Right lobe of liver (tissue), 6 donors: ENCODE results near the gene SPRYD3. TPM values are rescaled to one million over a fixed set of nuclear protein-coding genes. Genes with fewer than 3 reads are reported as not detected.
"Not testable (repeated sequence)": the region's sequence is repeated elsewhere in the genome, so short reads cannot be mapped to it uniquely, and the experiment has no call there.

Source experiments
- ATAC-seq, 4 donors: fragments of 200-7000 bp; cut with Tn5 transposase; one replicate each; pipeline ENCODE4 v1.9.1; 2020; ENCODE audit warnings: mild to moderate bottlenecking in 4 of 4, moderate library complexity in 4 of 4
- DNase-seq, 3 donors: peaks; one replicate each; pipeline ENCODE4 v3.0.0-alpha.2; 2020
- H3K27ac ChIP-seq, 3 donors: fragments of 200-600 bp; one replicate each; pipeline ENCODE4 v1.8.0; 2022
- H3K27me3 ChIP-seq, 2 donors: fragments of 200-600 bp; one replicate each; pipeline ENCODE4 v1.8.0; 2022
- H3K36me3 ChIP-seq, 4 donors: fragments of 200-600 bp; sonication (generic) in 1 of 4; one replicate each; pipeline versions ENCODE4 v1.5.1 to v1.8.0; 2017 to 2022; ENCODE audit warnings: control low read depth in 1 of 4
- H3K4me1 ChIP-seq, 4 donors: fragments of 200-600 bp; sonication (generic) in 1 of 4; one replicate each; pipeline versions ENCODE4 v1.5.1 to v1.8.0; 2017 to 2022; ENCODE audit warnings: control low read depth in 1 of 4
- H3K4me3 ChIP-seq, 3 donors: fragments of 200-600 bp; one replicate each; pipeline ENCODE4 v1.8.0; 2022
- H3K9me3 ChIP-seq, 4 donors: fragments of 200-600 bp; sonication (generic) in 1 of 4; one replicate each; pipeline versions ENCODE4 v1.5.1 to v1.8.0; 2017 to 2022; ENCODE audit warnings: control low read depth in 1 of 4
- POLR2A ChIP-seq: fragments of 450-650 bp; IDR thresholded peaks from one replicate; pipeline ENCODE4 v1.6.1; 2017; ENCODE audit warnings: antibody characterized with exemption, mild to moderate bottlenecking
- WGBS: methylation state at CpG from one replicate; pipeline ENCODE4 v1.1.6; 2018; ENCODE audit warnings: low coverage, low lambda C conversion rate; ENCODE audit not compliant: insufficient coverage; ENCODE audit errors: missing lambda C conversion rate; 5-methylcytosine and 5-hydroxymethylcytosine counted together
- intact Hi-C, 2 donors: fragments of 100-400 bp; cut with DNase I; formaldehyde crosslinking; loops; one replicate each; pipeline versions ENCODE4 v1.11.2 to v1.14.1; 2022
- total RNA-seq, 6 experiments: library from RNA; depleted of rRNA in 2 of 6; stranded (reverse); fragments of >200 nt in 2 of 6; fragmentation: NEBNext Ultra II Directional in 3 of 6; extraction: Animal tissue kit (Norgen Biotek cat#: 25700) in 3 of 6; gene quantifications; one replicate each; pipeline versions ENCODE4 v1.1.0 to v1.2.4, GENCODE V29; 2016 to 2023
- TF ChIP-seq, protein P1 (sequence below), 4 donors: fragments of 200-600 bp in 3 of 4; fragments of 450-650 bp in 1 of 4; IDR thresholded peaks; one replicate each; pipeline versions ENCODE4 v1.5.1 to v1.8.0; 2016 to 2022; ENCODE audit warnings: antibody characterized with exemption in 4 of 4, mild to moderate bottlenecking in 2 of 4
- donor health status: DM: no; HTN: yes; CAD: no.
- donor health status: DM: no; HTN: no; CAD: no.
- donor health status: DM: no; HTN: no; CAD: no.
- donor health status: DM: no; HTN: yes; CAD: no.
- donor health status: DM: no; HTN: yes; CAD: no.

SPRYD3 gene
- total RNA-seq, 6 experiments from 2014 or later: 12.3 to 18.2 (median 14.4) TPM

DNA sequence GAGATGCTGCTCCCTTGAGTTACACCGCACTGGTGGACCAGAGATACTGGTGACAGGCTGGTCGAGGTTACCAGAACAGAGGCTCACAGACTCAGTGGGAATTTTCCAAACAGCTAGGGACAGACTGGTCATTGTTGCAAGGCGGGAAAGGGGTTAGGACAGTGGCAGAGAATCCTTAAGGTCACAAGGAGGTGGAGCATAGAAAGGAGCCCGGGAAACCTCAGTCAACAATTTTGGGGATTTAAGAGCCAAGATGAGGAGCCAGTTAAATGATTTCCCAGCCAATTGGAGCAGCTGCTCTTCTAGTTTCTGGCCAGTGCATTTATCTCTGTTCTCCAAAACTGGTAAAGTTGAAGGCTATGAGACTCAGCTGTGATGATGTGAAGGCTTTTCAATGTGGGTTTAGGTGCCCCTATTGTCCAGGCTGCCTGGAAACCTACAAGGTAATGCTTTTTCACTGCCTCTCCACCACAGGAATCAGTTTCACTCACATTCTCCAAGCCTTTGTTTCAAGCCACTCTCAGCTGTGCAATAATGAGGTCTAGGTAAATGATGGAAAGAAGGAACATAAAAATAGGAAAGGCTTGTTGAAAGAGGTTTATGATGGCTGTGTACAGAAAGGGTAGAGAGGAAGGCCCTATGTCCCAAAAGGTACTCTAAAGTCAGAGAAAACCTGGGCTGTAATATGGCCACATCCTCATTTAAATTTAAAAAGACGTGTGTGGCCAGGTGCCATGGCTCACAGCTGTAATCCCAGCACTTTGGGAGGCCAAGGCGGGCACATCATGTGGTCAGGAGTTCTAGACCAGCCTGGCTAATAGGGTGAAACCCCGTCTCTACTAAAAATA is 36.4 kb downstream of the SPRYD3 start:
- H3K36me3 ChIP-seq: peaks cover 6 to 32% (median 15%) of the 10 kb centered on the region in 4 donors
- ATAC-seq: no peak
- no peaks in the 10 kb centered on the region for H3K27me3 ChIP-seq
- H3K9me3 ChIP-seq: no peaks in the 10 kb centered on the region
- intact Hi-C loops: no loop called here
- no peak for DNase-seq
- TF ChIP-seq, protein P1, sequence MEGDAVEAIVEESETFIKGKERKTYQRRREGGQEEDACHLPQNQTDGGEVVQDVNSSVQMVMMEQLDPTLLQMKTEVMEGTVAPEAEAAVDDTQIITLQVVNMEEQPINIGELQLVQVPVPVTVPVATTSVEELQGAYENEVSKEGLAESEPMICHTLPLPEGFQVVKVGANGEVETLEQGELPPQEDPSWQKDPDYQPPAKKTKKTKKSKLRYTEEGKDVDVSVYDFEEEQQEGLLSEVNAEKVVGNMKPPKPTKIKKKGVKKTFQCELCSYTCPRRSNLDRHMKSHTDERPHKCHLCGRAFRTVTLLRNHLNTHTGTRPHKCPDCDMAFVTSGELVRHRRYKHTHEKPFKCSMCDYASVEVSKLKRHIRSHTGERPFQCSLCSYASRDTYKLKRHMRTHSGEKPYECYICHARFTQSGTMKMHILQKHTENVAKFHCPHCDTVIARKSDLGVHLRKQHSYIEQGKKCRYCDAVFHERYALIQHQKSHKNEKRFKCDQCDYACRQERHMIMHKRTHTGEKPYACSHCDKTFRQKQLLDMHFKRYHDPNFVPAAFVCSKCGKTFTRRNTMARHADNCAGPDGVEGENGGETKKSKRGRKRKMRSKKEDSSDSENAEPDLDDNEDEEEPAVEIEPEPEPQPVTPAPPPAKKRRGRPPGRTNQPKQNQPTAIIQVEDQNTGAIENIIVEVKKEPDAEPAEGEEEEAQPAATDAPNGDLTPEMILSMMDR (IDR thresholded peaks at IDR 0.05): no peak
- TF ChIP-seq POLR2A: no peak
- 70% methylated on average over 5 of the region's 7 CpGs for WGBS
- H3K27ac ChIP-seq: no peak overlapping the region
- H3K4me1 ChIP-seq: peaks cover 0 to 27% (median 6%) of the 10 kb centered on the region in 4 donors
- H3K4me3 ChIP-seq: no peak overlapping the region

DNA sequence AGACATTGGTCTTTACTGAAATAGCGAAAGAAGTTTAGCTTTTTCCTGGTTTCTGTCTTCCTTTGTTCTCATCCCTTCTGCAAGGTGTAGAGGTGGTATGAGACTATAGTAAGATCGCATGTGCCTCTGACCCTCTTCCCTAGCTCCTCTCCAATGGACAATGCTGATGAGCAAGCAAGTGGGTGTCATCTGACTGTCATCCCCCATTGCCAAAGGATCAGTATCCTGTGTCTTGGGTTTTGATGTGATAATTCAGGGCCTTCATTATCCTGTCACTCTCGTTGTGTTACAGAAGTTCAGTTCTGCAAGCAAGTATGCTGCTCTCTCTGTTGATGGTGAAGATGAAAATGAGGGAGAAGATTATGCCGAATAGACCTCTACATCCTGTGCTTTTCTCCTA is 39.3 kb downstream of the SPRYD3 start:
- H3K36me3 ChIP-seq: peaks cover 9 to 62% (median 38%) of the 10 kb centered on the region in 4 donors
- 68% methylated on average over 3 of the region's 4 CpGs for WGBS
- H3K27me3 ChIP-seq: no peaks in the 10 kb centered on the region
- ATAC-seq: no peak
- H3K4me3 ChIP-seq: no peak overlapping the region
- no peak overlapping the region for H3K27ac ChIP-seq
- peaks cover 0 to 11% (median 0%) of the 10 kb centered on the region in 4 donors for H3K4me1 ChIP-seq
- DNase-seq: no peak
- intact Hi-C loops: no loop called here
- no peak for TF ChIP-seq POLR2A
- TF ChIP-seq, protein P1 (IDR thresholded peaks at IDR 0.05): no peak
- H3K9me3 ChIP-seq: no peaks in the 10 kb centered on the region

DNA sequence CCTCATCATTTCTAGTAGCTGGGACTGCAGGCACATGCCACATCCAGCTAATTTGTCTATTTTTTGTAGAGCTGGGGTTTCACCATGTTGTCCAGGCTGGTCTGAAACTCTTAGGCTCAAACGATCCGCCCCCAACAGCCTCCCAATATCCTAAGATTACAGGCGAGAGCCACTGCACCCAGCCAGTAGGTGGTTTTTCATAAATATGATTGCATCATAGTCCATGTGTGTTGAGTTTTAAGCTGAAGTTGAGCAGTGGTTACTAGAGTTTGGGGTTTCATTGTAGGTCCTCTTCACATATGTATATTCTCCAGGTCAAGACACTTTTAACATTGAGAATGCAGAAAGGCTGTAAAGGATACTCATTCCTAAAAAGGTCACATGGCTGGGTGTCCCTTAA is 42.4 kb downstream of the SPRYD3 start:
- Histone ChIP-seq H3K4me1 (peaks cover 0 to 4% (median 0%) of the 10 kb centered on the region in 4 donors), H3K4me3 (no peak overlapping the region), H3K27me3 (no peaks in the 10 kb centered on the region), H3K27ac (no peak overlapping the region), H3K36me3 (peaks cover 9 to 87% (median 55%) of the 10 kb centered on the region in 4 donors), H3K9me3 (no peaks in the 10 kb centered on the region)
- intact Hi-C loops: no loop called here
- TF ChIP-seq POLR2A: no peak
- TF ChIP-seq, protein P1 (IDR thresholded peaks at IDR 0.05): no peak
- DNase-seq: no peak
- ATAC-seq: no peak
- WGBS: 87% methylated on average over 3 of the region's 3 CpGs

DNA sequence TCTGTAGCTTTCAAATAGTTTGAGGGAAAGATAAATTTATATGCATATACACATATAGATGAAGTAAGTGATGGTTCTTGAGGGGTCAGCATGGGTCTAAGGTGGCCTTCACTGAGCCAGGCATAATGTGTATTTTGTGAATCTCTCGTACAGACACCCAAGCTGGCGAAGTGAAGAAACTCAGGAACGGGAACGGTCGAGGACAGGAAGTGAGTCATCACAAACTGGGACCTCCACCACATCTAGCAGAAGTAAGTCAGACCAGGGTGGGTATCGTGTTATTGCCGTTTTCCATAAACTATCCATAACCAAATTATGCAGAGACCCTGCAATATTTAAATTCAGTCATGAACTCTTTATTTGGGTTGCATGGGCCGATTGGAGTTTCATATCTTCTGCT is 44.7 kb downstream of the SPRYD3 start:
- TF ChIP-seq, protein P1 (IDR thresholded peaks at IDR 0.05): no peak
- TF ChIP-seq POLR2A: no peak
- Histone ChIP-seq H3K27me3 (no peaks in the 10 kb centered on the region), H3K27ac (no peak overlapping the region), H3K4me1 (peaks cover 0 to 4% (median 0%) of the 10 kb centered on the region in 4 donors), H3K36me3 (peaks cover 9 to 93% (median 63%) of the 10 kb centered on the region in 4 donors), H3K9me3 (no peaks in the 10 kb centered on the region), H3K4me3 (no peak overlapping the region)
- ATAC-seq: no peak
- intact Hi-C loops: no loop called here
- DNase-seq: no peak
- 69% methylated on average over 8 of the region's 8 CpGs for WGBS

- H3K4me1 ChIP-seq, H3K27me3 ChIP-seq, intact Hi-C loops, H3K27ac ChIP-seq, H3K9me3 ChIP-seq, ATAC-seq, DNase-seq, H3K4me3 ChIP-seq: not testable (repeated sequence)
- WGBS: 54% methylated on average over 10 of the region's 10 CpGs
- peaks cover 9 to 93% (median 61%) of the 10 kb centered on the region in 4 donors for H3K36me3 ChIP-seq
Measured at GRCh38 chr12:53033832-53034231, 45.4 kb downstream of the SPRYD3 start.
